ENCODE measurements around the gene GALM.

Gene GALM

GRCh38 chr2:38622210-38622609 lies 43.7 kb upstream of the GALM start:
- Histone ChIP-seq H3K4me3 (ENCODE audit: low read depth, low read length) (no peak overlapping the region), H3K27me3 (replicated peaks) (no peaks in the 10 kb centered on the region), H3K27ac (no peak overlapping the region), H3K36me3 (replicated peaks) (no peaks in the 10 kb centered on the region)
- no peak for DNase-seq
- in situ Hi-C loops (cut with HindIII; ENCODE audit: low pct_ligation_motif_present, low sequenced_read_pairs), result no loop called here
- no peak for TF ChIP-seq CTCF (IDR thresholded peaks at IDR 0.05; ENCODE audit: low read depth, low read length, missing control alignments)

- in situ Hi-C loops (cut with HindIII; ENCODE audit: low pct_ligation_motif_present, low sequenced_read_pairs), result no loop called here
- Histone ChIP-seq H3K4me3 (ENCODE audit: low read depth, low read length) (no peak overlapping the region), H3K36me3 (replicated peaks) (no peaks in the 10 kb centered on the region), H3K27me3 (replicated peaks) (no peaks in the 10 kb centered on the region), H3K27ac (no peak overlapping the region)
- no peak for TF ChIP-seq CTCF (IDR thresholded peaks at IDR 0.05; ENCODE audit: low read depth, low read length, missing control alignments)
- no peak for DNase-seq
Measured at GRCh38 chr2:38626326-38627035, 39.4 kb upstream of the GALM start.

GRCh38 chr2:38627391-38627790 lies 38.5 kb upstream of the GALM start:
- H3K36me3 ChIP-seq (replicated peaks), result no peaks in the 10 kb centered on the region
- no peak for DNase-seq
- H3K27ac ChIP-seq, result no peak overlapping the region
- H3K4me3 ChIP-seq (ENCODE audit: low read depth, low read length), result no peak overlapping the region
- in situ Hi-C loops (cut with HindIII; ENCODE audit: low pct_ligation_motif_present, low sequenced_read_pairs), result no loop called here
- TF ChIP-seq CTCF (IDR thresholded peaks at IDR 0.05; ENCODE audit: low read depth, low read length, missing control alignments), result no peak
- H3K27me3 ChIP-seq (replicated peaks), result no peaks in the 10 kb centered on the region

- no peak for TF ChIP-seq CTCF (IDR thresholded peaks at IDR 0.05; ENCODE audit: low read depth, low read length, missing control alignments)
- in situ Hi-C loops (cut with HindIII; ENCODE audit: low pct_ligation_motif_present, low sequenced_read_pairs), result no loop called here
- no peak for DNase-seq
- no peak overlapping the region for H3K4me3 ChIP-seq (ENCODE audit: low read depth, low read length)
- no peak overlapping the region for H3K27ac ChIP-seq
- no peaks in the 10 kb centered on the region for H3K36me3 ChIP-seq (replicated peaks)
- H3K27me3 ChIP-seq (replicated peaks), result no peaks in the 10 kb centered on the region
Measured at GRCh38 chr2:38629684-38630083, 36.2 kb upstream of the GALM start.

GRCh38 chr2:38631976-38632375 lies 33.9 kb upstream of the GALM start:
- Histone ChIP-seq H3K27ac (no peak overlapping the region), H3K4me3 (ENCODE audit: low read depth, low read length) (no peak overlapping the region), H3K36me3 (replicated peaks) (no peaks in the 10 kb centered on the region), H3K27me3 (replicated peaks) (no peaks in the 10 kb centered on the region)
- in situ Hi-C loops (cut with HindIII; ENCODE audit: low pct_ligation_motif_present, low sequenced_read_pairs), result no loop called here
- no peak for DNase-seq
- no peak for TF ChIP-seq CTCF (IDR thresholded peaks at IDR 0.05; ENCODE audit: low read depth, low read length, missing control alignments)

GRCh38 chr2:38632980-38633379 lies 32.9 kb upstream of the GALM start:
- Histone ChIP-seq H3K27me3 (replicated peaks) (no peaks in the 10 kb centered on the region), H3K4me3 (ENCODE audit: low read depth, low read length) (no peak overlapping the region), H3K36me3 (replicated peaks) (no peaks in the 10 kb centered on the region), H3K27ac (no peak overlapping the region)
- DNase-seq, result no peak
- in situ Hi-C loops (cut with HindIII; ENCODE audit: low pct_ligation_motif_present, low sequenced_read_pairs), result no loop called here
- no peak for TF ChIP-seq CTCF (IDR thresholded peaks at IDR 0.05; ENCODE audit: low read depth, low read length, missing control alignments)

All from brain microvascular endothelial cell (primary cell).